ENCODE data around the gene SLC35A5.

The SLC35A5 gene

GRCh38 chr3:112569265-112569664 is 7.4 kb downstream of the SLC35A5 start:
- no peak for DNase-seq (ENCODE audit: extremely low read depth in 1 of 2, low read depth in 1 of 2)

- no peak for DNase-seq (ENCODE audit: extremely low read depth in 1 of 2, low read depth in 1 of 2)
These were observed 10.9 kb downstream of the SLC35A5 start for GRCh38 chr3:112572701-112573100.

GRCh38 chr3:112579232-112579631 is 17.4 kb downstream of the SLC35A5 start:
- no peak for DNase-seq (ENCODE audit: extremely low read depth in 1 of 2, low read depth in 1 of 2)

- DNase-seq (ENCODE audit: extremely low read depth in 1 of 2, low read depth in 1 of 2) = no peak
These were observed 17.9 kb downstream of the SLC35A5 start for GRCh38 chr3:112579697-112580096.

GRCh38 chr3:112582244-112582874 is 20.5 kb downstream of the SLC35A5 start:
- no peak for DNase-seq (ENCODE audit: extremely low read depth in 1 of 2, low read depth in 1 of 2)

GRCh38 chr3:112583105-112583504 is 21.3 kb downstream of the SLC35A5 start:
- DNase-seq (ENCODE audit: extremely low read depth in 1 of 2, low read depth in 1 of 2) = no peak

- DNase-seq (ENCODE audit: extremely low read depth in 1 of 2, low read depth in 1 of 2) = no peak
These were observed 23.9 kb downstream of the SLC35A5 start for GRCh38 chr3:112585782-112586181.

GRCh38 chr3:112587336-112587735 is 25.5 kb downstream of the SLC35A5 start:
- DNase-seq (ENCODE audit: extremely low read depth in 1 of 2, low read depth in 1 of 2) = no peak

- DNase-seq (ENCODE audit: extremely low read depth in 1 of 2, low read depth in 1 of 2) = no peak
These were observed 31.4 kb downstream of the SLC35A5 start for GRCh38 chr3:112593258-112593657.

- no peak for DNase-seq (ENCODE audit: extremely low read depth in 1 of 2, low read depth in 1 of 2)
These were observed 33.0 kb downstream of the SLC35A5 start for GRCh38 chr3:112594856-112595255.

- no peak for DNase-seq (ENCODE audit: extremely low read depth in 1 of 2, low read depth in 1 of 2)
These were observed 36.1 kb downstream of the SLC35A5 start for GRCh38 chr3:112597945-112598344.

GRCh38 chr3:112598731-112599130 is 36.9 kb downstream of the SLC35A5 start:
- DNase-seq (ENCODE audit: extremely low read depth in 1 of 2, low read depth in 1 of 2) = no peak

- no peak for DNase-seq (ENCODE audit: extremely low read depth in 1 of 2, low read depth in 1 of 2)
These were observed 40.5 kb downstream of the SLC35A5 start for GRCh38 chr3:112602217-112602838.

GRCh38 chr3:112604536-112604935 is 42.7 kb downstream of the SLC35A5 start:
- no peak for DNase-seq (ENCODE audit: extremely low read depth in 1 of 2, low read depth in 1 of 2)

GRCh38 chr3:112605285-112605684 is 43.4 kb downstream of the SLC35A5 start:
- DNase-seq (ENCODE audit: extremely low read depth in 1 of 2, low read depth in 1 of 2) = no peak

GRCh38 chr3:112606098-112606497 is 44.3 kb downstream of the SLC35A5 start:
- no peak for DNase-seq (ENCODE audit: extremely low read depth in 1 of 2, low read depth in 1 of 2)

GRCh38 chr3:112607863-112608262 is 46.0 kb downstream of the SLC35A5 start:
- no peak for DNase-seq (ENCODE audit: extremely low read depth in 1 of 2, low read depth in 1 of 2)

- DNase-seq (ENCODE audit: extremely low read depth in 1 of 2, low read depth in 1 of 2) = no peak
These were observed 48.3 kb downstream of the SLC35A5 start for GRCh38 chr3:112610121-112610520.

GRCh38 chr3:112611752-112612515 is 50.1 kb downstream of the SLC35A5 start:
- DNase-seq (ENCODE audit: extremely low read depth in 1 of 2, low read depth in 1 of 2) = no peak

GRCh38 chr3:112615989-112616731 is 54.3 kb downstream of the SLC35A5 start:
- DNase-seq (ENCODE audit: extremely low read depth in 1 of 2, low read depth in 1 of 2) = no peak

GRCh38 chr3:112617285-112617684 is 55.4 kb downstream of the SLC35A5 start:
- no peak for DNase-seq (ENCODE audit: extremely low read depth in 1 of 2, low read depth in 1 of 2)

Measured in activated CD8-positive, alpha-beta memory T cell treated with anti-CD3 and anti-CD28 coated beads for 1 hour (primary cell).